HepG2 (cell line): ENCODE measurements around the gene IP6K1. TPM values are rescaled to one million over a fixed set of nuclear protein-coding genes. Genes with fewer than 3 reads are reported as not detected.

Experiments used
- ATAC-seq: fragments of 200-7000 bp; cut with Tn5 transposase; 3 replicates; pipeline ENCODE4 v1.9.1; 2020; ENCODE audit warnings: mild to moderate bottlenecking, moderate library complexity
- BruUV-seq: library from RNA; stranded (reverse); fragments of 400-500 nt; replicated peaks from 2 replicates; lab custom pipeline; 2021; lab: Mats Ljungman, UMichigan
- CTCF ChIA-PET: fragments of 300-600 bp; formaldehyde crosslinking; extraction: SDS; loops from one replicate; lab custom pipeline; 2021; ENCODE audit warnings: low total read pairs, inconsistent platforms, low intra/inter-chr PET ratio; lab: Yijun Ruan, JAX
- POLR2A ChIA-PET: fragments of 350-600 bp; sonication (Branson Sonifier 250); formaldehyde crosslinking; loops from one replicate; lab custom pipeline; 2020; ENCODE audit warnings: antibody characterized with exemption, inconsistent platforms; lab: Yijun Ruan, JAX
- DNase-seq: peaks from one replicate; pipeline ENCODE4 v3.0.0-alpha.2; 2015; ENCODE audit warnings: low spot score
- FAIRE-seq: peaks from 3 replicates; lab custom pipeline; 2011; peaks lifted over from hg19 to GRCh38; lab: Jason Lieb, UNC
- H2AFZ ChIP-seq: one replicate; pipeline ENCODE4 v1.6.1; 2011; ENCODE audit warnings: low read length, inconsistent platforms
- H3K27ac ChIP-seq: fragments of 300-600 bp; 3 replicates; pipeline ENCODE4 v1.8.0; 2011; ENCODE audit warnings: mixed run types, mild to moderate bottlenecking, mixed read lengths, low read length, inconsistent platforms; ENCODE audit not compliant: insufficient read depth; ENCODE audit errors: extremely low read length
- H3K27me3 ChIP-seq, 2 experiments: fragments of 200-600 bp in 1 of 2; 2 replicates in 1 of 2; 3 replicates in 1 of 2; pipeline versions ENCODE4 v1.6.0 to v1.8.0; 2011; ENCODE audit warnings: low read length in 2 of 2, mild to moderate bottlenecking in 2 of 2, moderate library complexity in 2 of 2, inconsistent platforms in 1 of 2; ENCODE audit not compliant: insufficient read depth in 2 of 2, control insufficient read depth in 1 of 2
- H3K36me3 ChIP-seq, 2 experiments: fragments of 200-600 bp in 1 of 2; replicated peaks in 1 of 2; 2 replicates in 1 of 2; 3 replicates in 1 of 2; pipeline versions ENCODE4 v1.5.1 to v1.8.0; 2011; ENCODE audit warnings: low read length in 2 of 2, inconsistent platforms in 1 of 2; ENCODE audit not compliant: insufficient read depth in 2 of 2, control insufficient read depth in 1 of 2
- H3K4me1 ChIP-seq: 2 replicates; pipeline ENCODE4 v1.5.1; 2012; ENCODE audit warnings: low read length, inconsistent platforms; ENCODE audit not compliant: insufficient read depth
- H3K4me2 ChIP-seq: 2 replicates; pipeline ENCODE4 v1.6.0; 2011; ENCODE audit warnings: low read depth, low read length, inconsistent platforms
- H3K4me3 ChIP-seq, 3 experiments: fragments of 200-600 bp in 1 of 3; sonication (generic), shearing (Covaris generic) in 1 of 3; replicated peaks in 1 of 3; 2 replicates each; pipeline ENCODE4 v1.5.1; 2011 to 2016; ENCODE audit warnings: low read length in 3 of 3, inconsistent platforms in 2 of 3, low read depth in 2 of 3, mild to moderate bottlenecking in 2 of 3, control low read depth in 1 of 3, mixed read lengths in 1 of 3; ENCODE audit not compliant: insufficient read depth in 1 of 3
- H3K79me2 ChIP-seq: one replicate; pipeline ENCODE4 v1.6.1; 2011; ENCODE audit warnings: low read length, inconsistent platforms; ENCODE audit not compliant: insufficient read depth
- H3K9ac ChIP-seq: 2 replicates; pipeline ENCODE4 v1.6.0; 2011; ENCODE audit warnings: mild to moderate bottlenecking, low read depth, low read length, inconsistent platforms; ENCODE audit not compliant: insufficient read depth
- H3K9me3 ChIP-seq: 2 replicates; pipeline ENCODE4 v1.5.1; 2012; ENCODE audit warnings: mild to moderate bottlenecking, low read length
- H4K20me1 ChIP-seq: 2 replicates; pipeline ENCODE4 v1.6.0; 2011; ENCODE audit warnings: inconsistent platforms, mild to moderate bottlenecking, low read length, moderate library complexity; ENCODE audit not compliant: insufficient read depth
- BHLHE40 ChIP-seq: IDR thresholded peaks from 2 replicates; pipeline ENCODE4 v1.6.1; 2011; ENCODE audit warnings: low read length, improper control_type of control experiment
- GTF2F1 ChIP-seq: fragments of 150-350 bp; IDR thresholded peaks from 2 replicates; pipeline ENCODE4 v1.6.1; 2014; ENCODE audit warnings: low read length
- GZF1 ChIP-seq: sonication (generic); formaldehyde crosslinking; IDR thresholded peaks from 2 replicates; pipeline ENCODE4 v1.5.1; 2020; ENCODE audit warnings: mild to moderate bottlenecking, missing genetic modification reagents
- SP140L ChIP-seq: sonication (generic); formaldehyde crosslinking; IDR thresholded peaks from 2 replicates; pipeline ENCODE4 v1.4.0; 2020; ENCODE audit warnings: missing genetic modification reagents, borderline replicate concordance
- ZFP36 ChIP-seq: fragments of 150-350 bp; IDR thresholded peaks from 2 replicates; pipeline ENCODE4 v1.6.1; 2018; ENCODE audit warnings: borderline replicate concordance, low read length, low read depth; ENCODE audit not compliant: partially characterized antibody
- ZNF121 ChIP-seq: sonication (generic); formaldehyde crosslinking; IDR thresholded peaks from 2 replicates; pipeline ENCODE4 v1.5.0; 2020; ENCODE audit warnings: mild to moderate bottlenecking, missing genetic modification reagents
- ZNF780A ChIP-seq: sonication (generic); formaldehyde crosslinking; IDR thresholded peaks from 2 replicates; pipeline ENCODE4 v1.8.0; 2022; ENCODE audit warnings: mild to moderate bottlenecking, missing genetic modification reagents, moderate library complexity
- ZSCAN12 ChIP-seq: sonication (generic); formaldehyde crosslinking; IDR thresholded peaks from 2 replicates; pipeline ENCODE4 v1.9.0; 2021; ENCODE audit warnings: mild to moderate bottlenecking, missing genetic modification reagents
- WGBS: methylation state at CpG from one replicate; pipeline ENCODE4 v1.1.6; 2017; ENCODE audit warnings: low lambda C conversion rate; 5-methylcytosine and 5-hydroxymethylcytosine counted together
- in situ Hi-C: cut with HindIII; loops from 2 replicates; pipeline ENCODE4 v1.10.0; 2017; ENCODE audit warnings: low pct_unique_long_range_greater_than_20kb; ENCODE audit not compliant: extremely low pct_ligation_motif_present
- intact Hi-C: fragments of 100-400 bp; cut with micrococcal nuclease; formaldehyde crosslinking; loops from one replicate; pipeline ENCODE4 v1.10.0; 2022; ENCODE audit not compliant: unreplicated experiment
- polyA plus RNA-seq, 8 experiments: library from polyadenylated mRNA; depleted of rRNA in 3 of 8; stranded (reverse) in 7 of 8; unstranded in 1 of 8; fragments of >200 nt; fragmentation: Illumina TruSeq in 4 of 8; extraction: Trizol in 4 of 8; gene quantifications; 2 replicates each; pipeline versions ENCODE4 v1.2.1 to v1.2.3, GENCODE V29; 2011 to 2016; ENCODE audit warnings: low read depth in 4 of 8, missing spikeins in 1 of 8, mixed read lengths in 1 of 8; ENCODE audit not compliant: insufficient read depth in 1 of 8
- total RNA-seq, 5 experiments: library from RNA; depleted of rRNA; stranded (reverse); fragments of >200 nt; fragmentation: Illumina TruSeq; extraction: Trizol; gene quantifications; 2 replicates each; pipeline ENCODE4 v1.2.3, GENCODE V29; 2016; ENCODE audit warnings: low read depth in 1 of 5
- TF ChIP-seq, protein P1 (sequence below): IDR thresholded peaks from 2 replicates; pipeline ENCODE4 v1.6.1; 2016; ENCODE audit warnings: mild to moderate bottlenecking

IP6K1 gene
- total and polyA plus RNA-seq, 2 of the 13 experiments (the other 11 are each of a cell fraction or from before 2014, with no cell fraction given) = 17.7 to 29.7 TPM

DNA sequence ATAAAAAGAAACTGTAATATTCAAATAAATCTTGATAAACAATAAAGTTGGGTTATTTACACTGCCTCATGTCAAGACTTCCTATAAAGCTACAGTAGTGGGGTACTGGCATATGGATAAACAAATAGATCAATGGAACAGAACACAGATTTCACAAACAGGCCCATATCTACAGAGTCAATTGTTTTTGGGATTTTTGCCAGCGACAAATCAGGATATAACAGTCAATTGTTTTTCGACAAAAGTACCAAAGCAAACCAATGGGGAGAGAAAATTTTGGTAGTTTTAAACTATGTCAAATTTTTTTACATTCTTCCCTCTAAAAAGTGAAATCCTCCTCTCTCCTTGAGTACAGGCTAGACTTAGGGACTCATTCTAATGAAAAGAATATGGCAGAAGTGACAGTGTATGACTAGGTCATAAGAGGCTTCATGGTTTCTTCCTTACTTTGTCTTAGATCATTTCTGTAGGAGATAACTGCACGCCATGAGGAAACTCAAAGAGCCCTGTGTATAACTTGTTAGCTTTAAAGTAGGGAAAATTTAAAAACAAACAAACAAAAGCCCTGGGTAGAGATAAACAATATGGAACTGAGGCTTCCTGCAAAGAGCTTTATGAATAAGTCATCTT, 16.9 kb downstream of the IP6K1 start (continued):
- no peak for TF ChIP-seq ZSCAN12
- TF ChIP-seq GTF2F1 = no peak
- no peak for TF ChIP-seq ZFP36
- TF ChIP-seq, all 625 proteins: peak for 0

DNA sequence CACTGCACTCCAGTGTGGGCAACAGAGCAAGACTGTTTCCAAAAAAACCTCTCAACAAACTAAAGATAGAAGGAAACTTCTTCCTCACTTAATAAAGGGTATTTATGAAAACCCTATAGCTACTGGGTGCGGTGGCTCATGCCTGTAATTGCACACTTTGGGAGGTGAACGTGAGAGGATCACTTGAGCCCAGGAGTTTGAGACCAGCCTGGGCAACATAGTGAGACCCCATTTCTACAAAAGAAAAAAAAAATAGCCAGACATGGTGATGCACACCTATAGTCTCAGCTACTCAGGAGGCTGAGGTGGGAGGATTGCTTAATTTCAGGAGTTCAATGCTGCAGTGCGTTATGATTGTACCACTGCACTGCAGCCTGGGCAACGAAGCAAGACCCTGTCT, 22.4 kb downstream of the IP6K1 start:
- no peak overlapping the region for H3K27ac ChIP-seq
- no peak for FAIRE-seq
- H3K36me3 ChIP-seq = peaks cover 3 to 15% of the 10 kb centered on the region in 2 experiments; a peak in 3 of 5 replicates
- TF ChIP-seq GZF1 (no peak), BHLHE40 (no peak), ZNF780A (CRISPR knock-in tag) (no peak), ZNF121 (CRISPR knock-in tag) (peak; percentile 64), SP140L (no peak)
- TF ChIP-seq, protein P1, sequence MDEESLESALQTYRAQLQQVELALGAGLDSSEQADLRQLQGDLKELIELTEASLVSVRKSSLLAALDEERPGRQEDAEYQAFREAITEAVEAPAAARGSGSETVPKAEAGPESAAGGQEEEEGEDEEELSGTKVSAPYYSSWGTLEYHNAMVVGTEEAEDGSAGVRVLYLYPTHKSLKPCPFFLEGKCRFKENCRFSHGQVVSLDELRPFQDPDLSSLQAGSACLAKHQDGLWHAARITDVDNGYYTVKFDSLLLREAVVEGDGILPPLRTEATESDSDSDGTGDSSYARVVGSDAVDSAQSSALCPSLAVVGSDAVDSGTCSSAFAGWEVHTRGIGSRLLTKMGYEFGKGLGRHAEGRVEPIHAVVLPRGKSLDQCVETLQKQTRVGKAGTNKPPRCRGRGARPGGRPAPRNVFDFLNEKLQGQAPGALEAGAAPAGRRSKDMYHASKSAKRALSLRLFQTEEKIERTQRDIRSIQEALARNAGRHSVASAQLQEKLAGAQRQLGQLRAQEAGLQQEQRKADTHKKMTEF (CRISPR knock-in tag) = no peak
- peaks cover 50% of the 10 kb centered on the region for H3K79me2 ChIP-seq
- BruUV-seq = no TSS peak
- WGBS = 96% methylated on average over 4 of the region's 4 CpGs
- H3K4me3 ChIP-seq = no peak overlapping the region
- POLR2A ChIA-PET = interaction anchor here (0.6 to 1.9 kb wide), 2 partner anchors 30 to 50 kb away, joined by 3 to 4 read pairs; partner anchors contain the start of gene UBA7
- no peak overlapping the region for H3K9ac ChIP-seq
- H3K4me2 ChIP-seq = no peak overlapping the region
- no peaks in the 10 kb centered on the region for H3K27me3 ChIP-seq
- in situ Hi-C loops (no loop called here), intact Hi-C loops (no loop called here)
- CTCF ChIA-PET = no interaction called here
- H2AFZ ChIP-seq = no peak overlapping the region
- DNase-seq = no peak
- 0 out of 2 replicates have a peak, but pooled peaks cover 4% of the 10 kb centered on the region for H4K20me1 ChIP-seq
- no peak for ATAC-seq
- no peaks in the 10 kb centered on the region for H3K4me1 ChIP-seq
- no peaks in the 10 kb centered on the region for H3K9me3 ChIP-seq
